Large intestine (tissue), 3 donors: ENCODE data around the gene RAB15. TPM values are rescaled to one million over a fixed set of nuclear protein-coding genes. Genes with fewer than 3 reads are reported as not detected.

Source experiments
- DNase-seq, 2 donors: peaks; one replicate each; pipeline versions ENCODE4 v3.0.0 to v3.0.0-alpha.2; 2013
- H3K27ac ChIP-seq: one replicate; pipeline ENCODE4 v1.5.1; 2013; ENCODE audit warnings: low read length
- H3K27me3 ChIP-seq: 2 replicates; pipeline ENCODE4 v1.6.1; 2013; ENCODE audit warnings: low read length; ENCODE audit not compliant: control insufficient read depth, insufficient read depth
- H3K36me3 ChIP-seq: 2 replicates; pipeline ENCODE4 v1.6.1; 2013; ENCODE audit warnings: low read length; ENCODE audit not compliant: control insufficient read depth, insufficient read depth
- H3K4me1 ChIP-seq: one replicate; pipeline ENCODE4 v1.6.1; 2013; ENCODE audit warnings: low read length; ENCODE audit not compliant: control insufficient read depth, insufficient read depth
- H3K4me3 ChIP-seq: one replicate; pipeline ENCODE4 v1.5.1; 2013; ENCODE audit warnings: low read length
- H3K9me3 ChIP-seq: one replicate; pipeline ENCODE4 v1.6.1; 2013; ENCODE audit warnings: mild to moderate bottlenecking, low read depth, low read length, moderate library complexity; ENCODE audit not compliant: control insufficient read depth
- WGBS: methylation state at CpG from one replicate; pipeline ENCODE4 v1.1.5; 2013; ENCODE audit warnings: low lambda C conversion rate; ENCODE audit not compliant: insufficient coverage; 5-methylcytosine and 5-hydroxymethylcytosine counted together
- polyA plus RNA-seq: library from polyadenylated mRNA; unstranded; fragments of 120-200 nt; gene quantifications from one replicate; pipeline ENCODE4 v1.2.1, GENCODE V29; 2013

RAB15 gene
- polyA plus RNA-seq, 1 donor: 22.8 TPM

DNA sequence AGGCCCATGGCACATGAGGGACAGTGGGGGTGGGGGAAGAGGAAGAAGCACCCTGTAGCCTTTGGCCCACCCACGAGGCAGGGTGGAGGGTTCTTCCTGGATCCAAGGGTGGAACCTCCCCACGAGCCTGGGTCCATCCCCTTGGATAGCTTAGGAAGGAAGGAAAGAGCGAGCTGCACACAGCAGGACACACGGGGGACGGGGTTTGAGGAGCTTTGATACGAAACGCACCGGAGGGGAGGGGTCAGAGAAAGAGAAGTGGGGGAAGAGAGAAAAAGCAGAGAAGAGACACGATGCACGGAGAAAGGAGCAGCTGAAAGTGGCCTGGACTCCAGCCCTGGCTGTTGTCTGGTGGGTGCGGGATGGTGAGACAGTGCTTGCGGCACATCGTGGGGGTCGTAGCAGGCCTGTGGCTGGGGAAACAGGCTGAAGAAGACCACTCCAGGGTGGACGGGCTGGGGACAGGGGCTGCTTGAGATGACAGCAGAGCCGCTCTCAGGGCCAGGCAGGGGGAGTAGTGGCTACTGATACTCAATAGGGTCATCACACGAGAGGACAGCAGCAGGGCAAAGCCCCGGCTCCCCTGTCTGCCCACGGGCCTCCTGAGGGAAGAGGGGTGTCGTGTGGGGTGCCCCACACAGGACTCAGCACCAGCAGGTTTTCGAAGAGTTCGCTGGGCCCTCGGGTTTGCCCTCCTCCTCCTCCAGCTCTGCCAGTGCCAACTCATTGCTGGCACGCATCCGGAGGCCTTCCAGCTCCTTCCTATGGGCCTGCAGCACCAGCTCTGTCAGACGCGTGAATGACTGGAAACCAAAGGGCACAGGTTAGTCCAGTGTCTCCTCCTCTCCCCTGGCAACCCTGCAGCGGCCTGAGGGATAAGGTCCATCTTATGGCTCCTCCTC is 24.2 kb downstream of the RAB15 start:
- 94% methylated on average over 6 of the region's 28 CpGs for WGBS
- H3K9me3 ChIP-seq: no peaks in the 10 kb centered on the region
- peaks cover 32% of the 10 kb centered on the region for H3K4me1 ChIP-seq
- H3K27me3 ChIP-seq: no peaks in the 10 kb centered on the region
- H3K27ac ChIP-seq: no peak overlapping the region
- DNase-seq: peak; percentile 57 to 60
- peaks cover 50% of the 10 kb centered on the region for H3K36me3 ChIP-seq
- no peak overlapping the region for H3K4me3 ChIP-seq

GRCh38 chr14:64946310-64947045 is 25.7 kb downstream of the RAB15 start:
- Histone ChIP-seq H3K27ac (no peak overlapping the region), H3K36me3 (peaks cover 45% of the 10 kb centered on the region), H3K4me1 (peaks cover 40% of the 10 kb centered on the region), H3K27me3 (no peaks in the 10 kb centered on the region), H3K9me3 (peaks cover 2% of the 10 kb centered on the region), H3K4me3 (no peak overlapping the region)
- no peak for DNase-seq
- WGBS: no CpG with 5 or more reads among the region's 6 CpGs

DNA sequence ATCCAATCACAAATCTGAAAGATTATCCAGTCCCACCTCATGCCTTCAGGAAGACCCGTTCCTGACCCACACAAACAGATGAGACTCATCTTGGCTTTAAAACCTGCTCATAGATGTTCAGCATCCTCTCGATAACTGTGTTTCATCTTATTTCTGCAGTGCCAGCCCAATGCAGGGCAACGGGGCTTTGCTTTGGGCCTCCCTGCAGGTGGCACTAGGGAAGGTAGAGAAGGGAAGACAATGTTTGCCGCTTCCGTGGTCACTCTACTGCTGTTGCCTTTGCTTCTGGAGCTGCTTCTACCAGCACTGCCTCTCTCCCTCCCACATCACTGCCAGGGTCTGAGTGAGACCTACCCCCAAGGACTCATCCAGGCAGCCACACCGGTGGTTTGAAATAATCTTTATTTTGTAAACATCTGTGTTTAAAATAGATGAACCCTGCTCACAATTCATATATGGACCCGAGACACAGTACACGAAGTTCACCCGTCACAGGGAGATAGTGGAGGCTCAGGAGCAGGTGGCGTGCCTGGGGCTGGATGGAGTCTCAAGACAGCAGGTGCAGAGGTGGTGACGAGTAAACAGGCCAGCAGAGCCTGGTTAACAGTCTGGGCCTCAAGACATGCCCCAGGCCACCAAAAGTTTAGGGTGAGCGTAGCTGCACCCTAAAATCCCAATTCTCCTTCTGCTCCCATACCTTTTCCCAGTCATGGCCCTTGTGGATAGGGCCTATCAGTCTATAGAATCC is 26.5 kb downstream of the RAB15 start:
- Histone ChIP-seq H3K27me3 (no peaks in the 10 kb centered on the region), H3K9me3 (peaks cover 2% of the 10 kb centered on the region), H3K36me3 (peaks cover 40% of the 10 kb centered on the region), H3K4me1 (peaks cover 48% of the 10 kb centered on the region), H3K4me3 (no peak overlapping the region), H3K27ac (no peak overlapping the region)
- WGBS: no CpG with 5 or more reads among the region's 12 CpGs
- no peak for DNase-seq

DNA sequence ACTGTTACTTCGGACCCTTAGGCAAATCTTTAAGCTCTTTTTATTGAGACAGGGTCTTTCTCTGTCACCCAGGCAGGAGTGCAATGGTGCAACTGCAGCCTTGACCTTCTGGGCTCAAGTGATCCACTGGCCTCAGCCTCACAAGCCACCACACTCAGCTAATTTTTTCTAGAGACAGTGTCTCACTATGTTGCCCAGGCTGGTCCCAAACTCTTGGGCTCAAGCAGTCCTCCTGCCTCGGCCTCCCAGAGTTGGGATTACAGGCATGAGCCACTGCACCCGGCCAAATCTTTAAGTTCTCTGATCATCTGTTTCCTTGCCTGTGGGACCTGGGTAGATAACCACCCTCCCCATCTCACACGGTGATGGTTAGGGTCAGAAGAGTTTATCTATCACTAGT is 27.3 kb downstream of the RAB15 start:
- DNase-seq: no peak
- Histone ChIP-seq H3K4me3 (no peak overlapping the region), H3K9me3 (peaks cover 2% of the 10 kb centered on the region), H3K27me3 (no peaks in the 10 kb centered on the region), H3K4me1 (peaks cover 55% of the 10 kb centered on the region), H3K27ac (no peak overlapping the region), H3K36me3 (peaks cover 33% of the 10 kb centered on the region)
- WGBS: no CpG with 5 or more reads among the region's 4 CpGs

GRCh38 chr14:64944041-64944440 is 28.1 kb downstream of the RAB15 start:
- no peak overlapping the region for H3K4me3 ChIP-seq
- peaks cover 2% of the 10 kb centered on the region for H3K9me3 ChIP-seq
- H3K27me3 ChIP-seq: no peaks in the 10 kb centered on the region
- WGBS: no CpG with 5 or more reads among the region's 2 CpGs
- H3K36me3 ChIP-seq: peaks cover 32% of the 10 kb centered on the region
- H3K27ac ChIP-seq: no peak overlapping the region
- no peak for DNase-seq
- H3K4me1 ChIP-seq: peaks cover 63% of the 10 kb centered on the region

DNA sequence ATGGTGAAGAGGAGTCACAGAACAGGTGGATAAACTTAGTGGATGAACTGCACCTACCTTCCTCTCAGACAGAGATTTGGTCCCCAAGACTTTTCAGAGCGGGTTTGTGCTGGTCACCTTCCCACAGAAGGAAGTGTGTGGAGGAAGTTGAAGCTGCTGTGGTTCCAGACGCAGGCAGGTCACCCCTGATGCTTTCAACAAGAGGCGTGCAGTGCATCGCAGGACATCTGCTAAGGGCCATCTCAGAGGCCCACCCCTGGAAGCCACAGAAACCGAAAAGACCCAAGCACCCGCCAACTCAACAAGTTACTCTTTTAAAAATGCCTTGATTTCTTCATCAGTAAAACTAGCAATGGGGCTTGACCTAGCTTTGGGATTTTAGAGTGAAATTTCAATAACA is 28.6 kb downstream of the RAB15 start:
- WGBS: no CpG with 5 or more reads among the region's 6 CpGs
- H3K4me3 ChIP-seq: no peak overlapping the region
- peak overlapping the region; percentile 78 for H3K27ac ChIP-seq
- H3K27me3 ChIP-seq: no peaks in the 10 kb centered on the region
- H3K9me3 ChIP-seq: peaks cover 2% of the 10 kb centered on the region
- H3K36me3 ChIP-seq: peaks cover 31% of the 10 kb centered on the region
- no peak for DNase-seq
- peaks cover 62% of the 10 kb centered on the region for H3K4me1 ChIP-seq

GRCh38 chr14:64942531-64943111 is 29.5 kb downstream of the RAB15 start, which contains the start of gene GPX2:
TSS of gene GPX2 (minus strand) at chr14:64942745. CDS start at chr14:64942726, 19 bp downstream.
- DNase-seq: peak; percentile 77 to 92
- H3K27ac ChIP-seq: peak within 1 kb of the TSS; percentile 78
- no peaks in the 10 kb centered on the region for H3K27me3 ChIP-seq
- peaks cover 22% of the 10 kb centered on the region for H3K36me3 ChIP-seq
- H3K4me1 ChIP-seq: peaks cover 53% of the 10 kb centered on the region
- WGBS: no CpG with 5 or more reads among the region's 13 CpGs
- H3K4me3 ChIP-seq: peak within 1 kb of the TSS; percentile 34
- H3K9me3 ChIP-seq: peaks cover 2% of the 10 kb centered on the region

DNA sequence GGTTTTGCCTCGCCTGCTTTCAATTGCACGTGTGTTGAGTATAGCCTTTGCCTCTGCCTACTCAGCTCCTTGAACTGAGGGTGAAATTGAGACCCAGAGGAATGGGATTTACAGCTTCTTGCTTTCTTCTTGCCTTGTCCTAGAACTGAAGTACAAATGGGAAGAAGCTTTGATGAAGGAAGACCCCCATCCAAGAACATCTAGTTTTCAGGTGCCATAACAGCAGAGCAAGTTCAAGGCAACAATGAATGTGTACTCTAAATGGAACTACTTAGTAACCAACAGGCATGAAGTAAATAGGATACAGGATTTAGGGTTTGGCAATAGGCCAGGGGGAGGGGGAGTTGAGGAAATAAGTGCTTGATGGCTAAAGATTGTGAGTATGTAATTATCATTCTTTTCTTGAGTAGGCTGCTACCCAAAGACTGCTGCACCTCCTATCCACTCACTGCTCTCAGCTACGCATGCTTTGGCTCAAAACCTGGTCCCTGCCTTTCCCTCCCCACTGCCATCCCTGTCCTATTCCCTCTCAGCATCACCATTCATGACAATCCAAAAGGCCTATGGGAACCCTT is 31.7 kb downstream of the RAB15 start:
- no peak for DNase-seq
- peaks cover 54% of the 10 kb centered on the region for H3K4me1 ChIP-seq
- H3K9me3 ChIP-seq: peaks cover 2% of the 10 kb centered on the region
- peak overlapping the region; percentile 33 for H3K27ac ChIP-seq
- H3K27me3 ChIP-seq: no peaks in the 10 kb centered on the region
- no CpG with 5 or more reads among the region's 3 CpGs for WGBS
- H3K36me3 ChIP-seq: peaks cover 10% of the 10 kb centered on the region
- H3K4me3 ChIP-seq: no peak overlapping the region

GRCh38 chr14:64939817-64940190 is 32.3 kb downstream of the RAB15 start:
- no peak for DNase-seq
- H3K27ac ChIP-seq: peak overlapping the region; percentile 33
- peaks cover 6% of the 10 kb centered on the region for H3K36me3 ChIP-seq
- no peak overlapping the region for H3K4me3 ChIP-seq
- H3K4me1 ChIP-seq: peaks cover 54% of the 10 kb centered on the region
- WGBS: no CpG with 5 or more reads among the region's 3 CpGs
- H3K9me3 ChIP-seq: peaks cover 2% of the 10 kb centered on the region
- H3K27me3 ChIP-seq: no peaks in the 10 kb centered on the region
